ENCODE results near the gene PLCXD1. TPM values are rescaled to one million over a fixed set of nuclear protein-coding genes. Genes with fewer than 3 reads are reported as not detected.
"Not testable (repeated sequence)": the region's sequence is repeated elsewhere in the genome, so short reads cannot be mapped to it uniquely, and the experiment has no call there.

PLCXD1 gene, protein sequence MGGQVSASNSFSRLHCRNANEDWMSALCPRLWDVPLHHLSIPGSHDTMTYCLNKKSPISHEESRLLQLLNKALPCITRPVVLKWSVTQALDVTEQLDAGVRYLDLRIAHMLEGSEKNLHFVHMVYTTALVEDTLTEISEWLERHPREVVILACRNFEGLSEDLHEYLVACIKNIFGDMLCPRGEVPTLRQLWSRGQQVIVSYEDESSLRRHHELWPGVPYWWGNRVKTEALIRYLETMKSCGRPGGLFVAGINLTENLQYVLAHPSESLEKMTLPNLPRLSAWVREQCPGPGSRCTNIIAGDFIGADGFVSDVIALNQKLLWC
- 100 TPM for polyA plus RNA-seq (2013, experiment 1 of 4)
- 113 TPM for polyA plus RNA-seq (2013, experiment 2 of 4)
- 68.0 TPM for polyA plus RNA-seq (2013, experiment 3 of 4)
- 81.9 TPM for polyA plus RNA-seq (2013, experiment 4 of 4)

- Histone ChIP-seq H3K27me3 (ENCODE audit: control insufficient read depth, insufficient read depth, low read length, poor library complexity, severe bottlenecking) (peaks cover 7% of the 10 kb centered on the region), H3K9me3 (ENCODE audit: control insufficient read depth, low read length) (no peaks in the 10 kb centered on the region), H3K4me3 (ENCODE audit: insufficient read depth, low read depth, low read length) (peak within 1 kb of the TSS; percentile 57), H3K4me1 (ENCODE audit: control insufficient read depth, insufficient read depth, low read length) (peaks cover 4% of the 10 kb centered on the region), H3K36me3 (ENCODE audit: control insufficient read depth, insufficient read depth, low read length) (peaks cover 16% of the 10 kb centered on the region), H3K27ac (ENCODE audit: insufficient read depth, low read depth, low read length, poor library complexity, severe bottlenecking) (peak within 1 kb of the TSS; percentile 95)
- WGBS, 2 experiments: 18 to 19% methylated on average over 23 of the region's 25 CpGs
Measured at GRCh38 chrX:281166-281999, at the start of gene PLCXD1. TSS of gene PLCXD1 (plus strand) at chrX:281381. CDS start at chrX:284188, 2,807 bp downstream.

DNA sequence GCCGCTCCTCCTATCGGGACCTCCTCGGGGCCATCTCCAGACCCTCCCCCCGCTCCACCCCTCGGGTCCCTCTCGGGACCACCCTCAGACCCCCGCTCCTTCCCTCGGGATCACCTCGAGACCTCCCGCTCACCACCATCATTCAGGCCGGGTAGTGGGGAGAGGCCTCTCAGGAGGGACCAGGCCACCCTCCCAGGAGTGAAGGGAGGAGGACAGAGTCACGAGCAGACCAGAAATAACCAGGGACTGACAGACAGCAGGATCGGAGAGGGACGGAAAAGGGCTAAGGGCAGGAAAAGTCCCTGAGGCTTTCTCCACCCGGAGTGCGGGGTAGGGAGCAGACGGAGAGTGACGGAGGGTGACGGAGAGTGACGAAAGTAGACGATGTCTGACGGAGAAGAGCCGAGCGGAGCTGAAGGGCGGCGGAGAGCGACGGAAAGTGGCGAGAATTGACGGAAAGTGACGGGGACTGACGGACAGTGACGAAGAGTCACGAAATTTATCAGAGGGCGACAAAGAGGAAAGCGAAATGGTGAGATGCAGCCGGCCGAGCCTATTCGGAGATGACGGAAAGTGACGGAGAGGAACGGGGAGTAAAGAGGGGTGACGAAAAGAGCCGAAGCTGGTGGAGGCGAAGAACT lies 49.4 kb upstream of the PLCXD1 start:
- H3K4me3 ChIP-seq (ENCODE audit: insufficient read depth, low read depth, low read length); H3K27me3 ChIP-seq (ENCODE audit: control insufficient read depth, insufficient read depth, low read length, poor library complexity, severe bottlenecking); H3K36me3 ChIP-seq (ENCODE audit: control insufficient read depth, insufficient read depth, low read length); H3K27ac ChIP-seq (ENCODE audit: insufficient read depth, low read depth, low read length, poor library complexity, severe bottlenecking); H3K4me1 ChIP-seq (ENCODE audit: control insufficient read depth, insufficient read depth, low read length); H3K9me3 ChIP-seq (ENCODE audit: control insufficient read depth, low read length): not testable (repeated sequence)
- no CpG with 5 or more reads among the region's 45 CpGs for WGBS, 2 experiments

- not testable (repeated sequence) for H3K27me3 ChIP-seq (ENCODE audit: control insufficient read depth, insufficient read depth, low read length, poor library complexity, severe bottlenecking); H3K4me1 ChIP-seq (ENCODE audit: control insufficient read depth, insufficient read depth, low read length); H3K9me3 ChIP-seq (ENCODE audit: control insufficient read depth, low read length); H3K36me3 ChIP-seq (ENCODE audit: control insufficient read depth, insufficient read depth, low read length); H3K4me3 ChIP-seq (ENCODE audit: insufficient read depth, low read depth, low read length); H3K27ac ChIP-seq (ENCODE audit: insufficient read depth, low read depth, low read length, poor library complexity, severe bottlenecking)
- no CpG with 5 or more reads among the region's 42 CpGs for WGBS, 2 experiments
Measured at GRCh38 chrX:232278-232655, 48.9 kb upstream of the PLCXD1 start.

DNA sequence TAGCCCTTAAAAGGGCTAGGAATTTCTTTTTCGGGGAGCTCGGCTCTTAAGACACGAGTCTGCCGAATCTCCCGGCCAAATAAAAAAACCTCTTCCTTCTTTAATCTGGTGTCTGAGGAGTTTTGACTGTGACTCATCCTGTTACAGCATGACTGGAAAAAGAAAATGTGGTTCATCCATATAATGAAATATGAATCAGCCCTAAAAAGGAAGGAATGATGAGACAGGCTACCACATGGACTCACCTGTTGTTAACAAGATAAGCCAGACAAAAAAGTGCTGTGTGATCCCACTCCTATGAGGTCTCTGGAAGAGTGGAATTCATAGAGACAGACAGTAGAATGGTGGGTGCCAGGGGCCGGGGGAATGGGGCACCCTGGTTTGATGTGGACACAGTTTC lies 45.0 kb upstream of the PLCXD1 start:
- H3K27ac ChIP-seq (ENCODE audit: insufficient read depth, low read depth, low read length, poor library complexity, severe bottlenecking): not testable (repeated sequence)
- no CpG with 5 or more reads among the region's 6 CpGs for WGBS, 2 experiments

DNA sequence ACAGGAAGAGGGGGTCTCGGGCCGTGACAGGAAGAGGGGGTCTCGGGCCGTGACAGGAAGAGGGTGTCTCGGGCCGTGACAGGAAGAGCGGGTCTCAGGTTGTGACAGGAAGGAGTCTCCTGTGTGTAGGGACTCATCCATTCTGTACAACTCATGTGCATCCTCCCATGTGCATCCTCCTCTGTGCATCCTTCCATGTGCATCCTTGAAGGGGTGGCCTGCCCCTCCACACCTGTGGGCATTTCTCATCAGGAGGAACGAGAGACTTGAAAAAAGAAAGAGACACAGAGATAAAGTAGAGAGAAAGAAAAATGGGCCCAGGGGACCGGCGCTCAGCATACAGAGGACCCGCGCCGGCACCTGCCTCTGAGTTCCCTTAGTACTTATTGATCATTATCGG lies 30.2 kb upstream of the PLCXD1 start:
- WGBS, 2 experiments: 82 to 83% methylated on average over 8 to 10 of the region's 14 CpGs
- H3K36me3 ChIP-seq (ENCODE audit: control insufficient read depth, insufficient read depth, low read length): no peaks in the 10 kb centered on the region
- H3K9me3 ChIP-seq (ENCODE audit: control insufficient read depth, low read length): no peaks in the 10 kb centered on the region
- H3K27me3 ChIP-seq (ENCODE audit: control insufficient read depth, insufficient read depth, low read length, poor library complexity, severe bottlenecking): no peaks in the 10 kb centered on the region
- H3K4me3 ChIP-seq (ENCODE audit: insufficient read depth, low read depth, low read length): no peak overlapping the region
- H3K27ac ChIP-seq (ENCODE audit: insufficient read depth, low read depth, low read length, poor library complexity, severe bottlenecking): no peak overlapping the region
- no peaks in the 10 kb centered on the region for H3K4me1 ChIP-seq (ENCODE audit: control insufficient read depth, insufficient read depth, low read length)

More for the DNA sequence above, 45.0 kb upstream of the PLCXD1 start:
- not testable (repeated sequence) for H3K36me3 ChIP-seq (ENCODE audit: control insufficient read depth, insufficient read depth, low read length); H3K27me3 ChIP-seq (ENCODE audit: control insufficient read depth, insufficient read depth, low read length, poor library complexity, severe bottlenecking); H3K4me1 ChIP-seq (ENCODE audit: control insufficient read depth, insufficient read depth, low read length); H3K9me3 ChIP-seq (ENCODE audit: control insufficient read depth, low read length); H3K4me3 ChIP-seq (ENCODE audit: insufficient read depth, low read depth, low read length)

GRCh38 chrX:251396-252243 lies 29.6 kb upstream of the PLCXD1 start:
- H3K27ac ChIP-seq (ENCODE audit: insufficient read depth, low read depth, low read length, poor library complexity, severe bottlenecking); H3K36me3 ChIP-seq (ENCODE audit: control insufficient read depth, insufficient read depth, low read length); H3K9me3 ChIP-seq (ENCODE audit: control insufficient read depth, low read length); H3K27me3 ChIP-seq (ENCODE audit: control insufficient read depth, insufficient read depth, low read length, poor library complexity, severe bottlenecking); H3K4me1 ChIP-seq (ENCODE audit: control insufficient read depth, insufficient read depth, low read length); H3K4me3 ChIP-seq (ENCODE audit: insufficient read depth, low read depth, low read length): not testable (repeated sequence)
- 82 to 87% methylated on average over 16 to 17 of the region's 17 CpGs for WGBS, 2 experiments

GRCh38 chrX:252244-252956 lies 28.8 kb upstream of the PLCXD1 start:
- H3K4me1 ChIP-seq (ENCODE audit: control insufficient read depth, insufficient read depth, low read length): no peaks in the 10 kb centered on the region
- H3K27me3 ChIP-seq (ENCODE audit: control insufficient read depth, insufficient read depth, low read length, poor library complexity, severe bottlenecking): no peaks in the 10 kb centered on the region
- no peak overlapping the region for H3K27ac ChIP-seq (ENCODE audit: insufficient read depth, low read depth, low read length, poor library complexity, severe bottlenecking)
- H3K4me3 ChIP-seq (ENCODE audit: insufficient read depth, low read depth, low read length): no peak overlapping the region
- WGBS, 2 experiments: 91 to 92% methylated on average over 12 of the region's 12 CpGs
- no peaks in the 10 kb centered on the region for H3K9me3 ChIP-seq (ENCODE audit: control insufficient read depth, low read length)
- no peaks in the 10 kb centered on the region for H3K36me3 ChIP-seq (ENCODE audit: control insufficient read depth, insufficient read depth, low read length)

GRCh38 chrX:252957-253291 lies 28.3 kb upstream of the PLCXD1 start:
- Histone ChIP-seq H3K4me3 (ENCODE audit: insufficient read depth, low read depth, low read length) (no peak overlapping the region), H3K36me3 (ENCODE audit: control insufficient read depth, insufficient read depth, low read length) (no peaks in the 10 kb centered on the region)
- WGBS, 2 experiments: 84 to 89% methylated on average over 3 of the region's 3 CpGs

GRCh38 chrX:253451-254297 lies 27.5 kb upstream of the PLCXD1 start:
- no peak overlapping the region for H3K27ac ChIP-seq (ENCODE audit: insufficient read depth, low read depth, low read length, poor library complexity, severe bottlenecking)
- 91% methylated on average over 44 of the region's 44 CpGs for whole genome bisulfite sequencing, 2 experiments

More at GRCh38 chrX:252957-253291, 28.3 kb upstream of the PLCXD1 start:
- no peaks in the 10 kb centered on the region for H3K4me1 ChIP-seq (ENCODE audit: control insufficient read depth, insufficient read depth, low read length)
- no peak overlapping the region for H3K27ac ChIP-seq (ENCODE audit: insufficient read depth, low read depth, low read length, poor library complexity, severe bottlenecking)
- no peaks in the 10 kb centered on the region for H3K9me3 ChIP-seq (ENCODE audit: control insufficient read depth, low read length)
- H3K27me3 ChIP-seq (ENCODE audit: control insufficient read depth, insufficient read depth, low read length, poor library complexity, severe bottlenecking): no peaks in the 10 kb centered on the region

More at GRCh38 chrX:253451-254297, 27.5 kb upstream of the PLCXD1 start:
- H3K4me3 ChIP-seq (ENCODE audit: insufficient read depth, low read depth, low read length): no peak overlapping the region
- H3K27me3 ChIP-seq (ENCODE audit: control insufficient read depth, insufficient read depth, low read length, poor library complexity, severe bottlenecking): no peaks in the 10 kb centered on the region
- no peaks in the 10 kb centered on the region for H3K4me1 ChIP-seq (ENCODE audit: control insufficient read depth, insufficient read depth, low read length)
- H3K36me3 ChIP-seq (ENCODE audit: control insufficient read depth, insufficient read depth, low read length): no peaks in the 10 kb centered on the region
- no peaks in the 10 kb centered on the region for H3K9me3 ChIP-seq (ENCODE audit: control insufficient read depth, low read length)

All from ectodermal cell (in vitro differentiated cells).